Neural progenitor cell (in vitro differentiated cells): ENCODE results near the gene BCL6B. TPM values are rescaled to one million over a fixed set of nuclear protein-coding genes. Genes with fewer than 3 reads are reported as not detected.

Experiments used
- DNase-seq: peaks from one replicate; pipeline ENCODE4 v3.0.0-alpha.2; 2016; ENCODE audit warnings: low spot score
- H2AFZ ChIP-seq: fragments of 200-600 bp; sonication (generic); replicated peaks from 2 replicates; pipeline ENCODE4 v1.6.1; 2016; ENCODE audit warnings: antibody characterized with exemption
- H3F3A ChIP-seq: fragments of 200-600 bp; sonication (generic); 2 replicates; pipeline ENCODE4 v1.6.1; 2016; ENCODE audit warnings: antibody characterized with exemption, low read depth
- H3K27ac ChIP-seq: fragments of 200-600 bp; sonication (generic); 2 replicates; pipeline ENCODE4 v1.5.1; 2016; ENCODE audit warnings: mild to moderate bottlenecking
- H3K27me3 ChIP-seq: fragments of 200-600 bp; sonication (generic); 2 replicates; pipeline ENCODE4 v1.6.1; 2016; ENCODE audit warnings: mild to moderate bottlenecking, moderate library complexity
- H3K36me3 ChIP-seq: fragments of 200-600 bp; sonication (generic); 2 replicates; pipeline ENCODE4 v1.5.1; 2016
- H3K4me1 ChIP-seq: fragments of 200-600 bp; sonication (generic); 2 replicates; pipeline ENCODE4 v1.6.1; 2016; ENCODE audit warnings: mixed run types
- H3K4me2 ChIP-seq: fragments of 200-600 bp; sonication (generic); 2 replicates; pipeline ENCODE4 v1.6.1; 2016
- H3K4me3 ChIP-seq: fragments of 200-600 bp; sonication (generic); 2 replicates; pipeline ENCODE4 v1.5.1; 2016
- H3K79me2 ChIP-seq: fragments of 200-600 bp; sonication (generic); 2 replicates; pipeline ENCODE4 v1.6.1; 2016; ENCODE audit warnings: low read depth
- H3K9ac ChIP-seq: fragments of 200-600 bp; sonication (generic); 2 replicates; pipeline ENCODE4 v1.6.1; 2016
- H3K9me3 ChIP-seq: fragments of 200-600 bp; sonication (generic); 2 replicates; pipeline ENCODE4 v1.5.1; 2016; ENCODE audit warnings: low read depth
- H4K20me1 ChIP-seq: fragments of 200-600 bp; sonication (generic); 2 replicates; pipeline ENCODE4 v1.6.1; 2016; ENCODE audit warnings: low read depth
- H3K27ac Mint-ChIP-seq: 3 replicates; pipeline ENCODE4 v1.8.0; 2021; ENCODE audit warnings: mixed read lengths
- H3K27me3 Mint-ChIP-seq: 2 replicates; pipeline ENCODE4 v1.8.0; 2022; ENCODE audit warnings: low read depth, mild to moderate bottlenecking, inconsistent platforms, moderate library complexity, mixed read lengths; ENCODE audit not compliant: insufficient read depth
- H3K36me3 Mint-ChIP-seq: 3 replicates; pipeline ENCODE4 v1.8.0; 2021; ENCODE audit warnings: mixed read lengths
- H3K4me1 Mint-ChIP-seq: 3 replicates; pipeline ENCODE4 v1.8.0; 2021; ENCODE audit warnings: mixed read lengths
- H3K4me3 Mint-ChIP-seq: 3 replicates; pipeline ENCODE4 v1.8.0; 2021; ENCODE audit warnings: mild to moderate bottlenecking, moderate library complexity, mixed read lengths
- H3K9me3 Mint-ChIP-seq: 3 replicates; pipeline ENCODE4 v1.8.0; 2020; ENCODE audit warnings: mixed read lengths
- EZH2 ChIP-seq: fragments of 200-600 bp; sonication (generic); IDR thresholded peaks from 2 replicates; pipeline ENCODE4 v1.6.1; 2017; ENCODE audit warnings: antibody characterized with exemption, mild to moderate bottlenecking, moderate library complexity
- EZH2phosphoT487 ChIP-seq: fragments of 200-600 bp; sonication (generic); IDR thresholded peaks from 2 replicates; pipeline ENCODE4 v1.6.1; 2017; ENCODE audit warnings: antibody characterized with exemption
- total RNA-seq: library from RNA; depleted of rRNA; stranded (reverse); fragments of >200 nt; gene quantifications from 2 replicates; pipeline ENCODE4 v1.2.3, GENCODE V29; 2015; ENCODE audit warnings: low replicate concordance
- TF ChIP-seq, protein P1 (sequence below): fragments of 200-600 bp; sonication (generic); IDR thresholded peaks from 2 replicates; pipeline ENCODE4 v1.5.1; 2017; ENCODE audit warnings: antibody characterized with exemption, mild to moderate bottlenecking

The BCL6B gene
- total RNA-seq, 1 donor from 2014 or later, result 3.8 TPM

- Mint-ChIP-seq H3K4me3 (peak overlapping the region; percentile 27), H3K36me3 (peaks cover 2% of the 10 kb centered on the region), H3K9me3 (peaks cover 2% of the 10 kb centered on the region), H3K27me3 (peaks cover 26% of the 10 kb centered on the region), H3K4me1 (peaks cover 63% of the 10 kb centered on the region), H3K27ac (no peak overlapping the region)
- no peak overlapping the region for H3K4me3 ChIP-seq
- no peaks in the 10 kb centered on the region for H3K9me3 ChIP-seq
- peaks cover 43% of the 10 kb centered on the region for H3K27me3 ChIP-seq
- no peak for DNase-seq
- peak overlapping the region; percentile 65 for H3K4me2 ChIP-seq
- H3K27ac ChIP-seq, result no peak overlapping the region
- H3K79me2 ChIP-seq, result no peaks in the 10 kb centered on the region
- TF ChIP-seq EZH2, result no peak
- TF ChIP-seq, protein P1, sequence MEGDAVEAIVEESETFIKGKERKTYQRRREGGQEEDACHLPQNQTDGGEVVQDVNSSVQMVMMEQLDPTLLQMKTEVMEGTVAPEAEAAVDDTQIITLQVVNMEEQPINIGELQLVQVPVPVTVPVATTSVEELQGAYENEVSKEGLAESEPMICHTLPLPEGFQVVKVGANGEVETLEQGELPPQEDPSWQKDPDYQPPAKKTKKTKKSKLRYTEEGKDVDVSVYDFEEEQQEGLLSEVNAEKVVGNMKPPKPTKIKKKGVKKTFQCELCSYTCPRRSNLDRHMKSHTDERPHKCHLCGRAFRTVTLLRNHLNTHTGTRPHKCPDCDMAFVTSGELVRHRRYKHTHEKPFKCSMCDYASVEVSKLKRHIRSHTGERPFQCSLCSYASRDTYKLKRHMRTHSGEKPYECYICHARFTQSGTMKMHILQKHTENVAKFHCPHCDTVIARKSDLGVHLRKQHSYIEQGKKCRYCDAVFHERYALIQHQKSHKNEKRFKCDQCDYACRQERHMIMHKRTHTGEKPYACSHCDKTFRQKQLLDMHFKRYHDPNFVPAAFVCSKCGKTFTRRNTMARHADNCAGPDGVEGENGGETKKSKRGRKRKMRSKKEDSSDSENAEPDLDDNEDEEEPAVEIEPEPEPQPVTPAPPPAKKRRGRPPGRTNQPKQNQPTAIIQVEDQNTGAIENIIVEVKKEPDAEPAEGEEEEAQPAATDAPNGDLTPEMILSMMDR, result no peak
- TF ChIP-seq EZH2phosphoT487, result no peak
- peaks cover 43% of the 10 kb centered on the region for H3F3A ChIP-seq
- H2AFZ ChIP-seq, result peak overlapping the region; percentile 35
- no peaks in the 10 kb centered on the region for H4K20me1 ChIP-seq
- H3K4me1 ChIP-seq, result peaks cover 6% of the 10 kb centered on the region
- H3K9ac ChIP-seq, result no peak overlapping the region
- H3K36me3 ChIP-seq, result no peaks in the 10 kb centered on the region
Observed at GRCh38 chr17:7019367-7019766, 3.5 kb upstream of the BCL6B start.

DNA sequence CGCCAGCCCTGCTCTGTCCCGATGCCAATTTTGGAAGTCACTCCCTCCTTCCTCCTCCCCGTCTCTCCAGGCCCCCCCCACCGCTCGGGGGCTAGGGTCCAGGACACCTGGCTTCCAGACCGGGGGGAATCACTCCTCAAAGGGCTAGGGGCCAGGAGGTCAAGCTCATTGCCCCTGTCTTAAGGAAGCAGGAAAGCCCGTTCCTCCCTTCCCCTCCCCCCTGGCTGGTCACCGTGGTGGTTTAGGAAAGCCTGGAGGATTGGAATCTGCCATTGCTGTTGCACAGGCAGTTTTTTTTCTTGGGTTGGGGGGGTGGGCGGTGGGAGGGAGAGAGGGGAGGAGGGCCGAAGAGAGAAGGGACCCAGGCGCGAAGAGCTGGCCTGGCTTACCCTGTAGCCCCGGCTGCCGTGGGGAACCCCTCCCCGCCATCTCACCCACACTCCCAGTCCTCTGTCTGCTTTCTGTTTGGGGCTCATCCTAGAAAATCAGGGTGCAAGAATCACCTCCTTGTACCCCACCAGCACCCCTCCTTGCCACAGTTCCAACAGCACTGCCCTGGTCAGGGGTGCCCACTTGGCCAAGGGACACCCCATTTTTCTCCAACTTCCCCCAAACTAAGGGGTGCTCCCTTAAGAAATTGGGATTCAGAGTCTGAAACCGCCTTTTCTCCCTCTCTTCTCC is 2.9 kb upstream of the BCL6B start:
- peak; percentile 69 for DNase-seq
- peak overlapping the region; percentile 81 for H3K27ac Mint-ChIP-seq
- Histone ChIP-seq H3K4me3 (peak overlapping the region; percentile 10), H2AFZ (peak overlapping the region; percentile 35), H3K9ac (no peak overlapping the region), H3F3A (peaks cover 38% of the 10 kb centered on the region), H3K4me1 (peaks cover 6% of the 10 kb centered on the region), H3K27me3 (peaks cover 43% of the 10 kb centered on the region), H4K20me1 (no peaks in the 10 kb centered on the region), H3K27ac (no peak overlapping the region), H3K4me2 (peak overlapping the region; percentile 65), H3K9me3 (no peaks in the 10 kb centered on the region), H3K79me2 (no peaks in the 10 kb centered on the region), H3K36me3 (no peaks in the 10 kb centered on the region)
- H3K36me3 Mint-ChIP-seq, result peaks cover 2% of the 10 kb centered on the region
- peaks cover 33% of the 10 kb centered on the region for H3K27me3 Mint-ChIP-seq
- H3K4me3 Mint-ChIP-seq, result peak overlapping the region; percentile 27
- peaks cover 61% of the 10 kb centered on the region for H3K4me1 Mint-ChIP-seq
- H3K9me3 Mint-ChIP-seq, result peaks cover 2% of the 10 kb centered on the region
- no peak for TF ChIP-seq EZH2
- no peak for TF ChIP-seq EZH2phosphoT487
- TF ChIP-seq, protein P1, result no peak

GRCh38 chr17:7020894-7021664 is 1.8 kb upstream of the BCL6B start:
- Histone ChIP-seq H3K27me3 (peaks cover 43% of the 10 kb centered on the region), H3K9ac (no peak overlapping the region), H3K79me2 (no peaks in the 10 kb centered on the region), H3K4me1 (peaks cover 6% of the 10 kb centered on the region), H3K9me3 (no peaks in the 10 kb centered on the region), H2AFZ (peak overlapping the region; percentile 75), H4K20me1 (no peaks in the 10 kb centered on the region), H3K36me3 (no peaks in the 10 kb centered on the region), H3K4me2 (no peak overlapping the region), H3K27ac (no peak overlapping the region), H3K4me3 (no peak overlapping the region), H3F3A (peaks cover 30% of the 10 kb centered on the region)
- H3K27ac Mint-ChIP-seq, result peak overlapping the region; percentile 2
- TF ChIP-seq, protein P1, result no peak
- TF ChIP-seq EZH2 (no peak), EZH2phosphoT487 (no peak)
- peak overlapping the region; percentile 70 for H3K4me3 Mint-ChIP-seq
- H3K36me3 Mint-ChIP-seq, result peaks cover 2% of the 10 kb centered on the region
- peaks cover 2% of the 10 kb centered on the region for H3K9me3 Mint-ChIP-seq
- H3K27me3 Mint-ChIP-seq, result peaks cover 39% of the 10 kb centered on the region
- DNase-seq, result no peak
- peaks cover 50% of the 10 kb centered on the region for H3K4me1 Mint-ChIP-seq
